GM23338 (cell line): Measurements from ENCODE around the gene MAMDC2. TPM values are rescaled to one million over a fixed set of nuclear protein-coding genes. Genes with fewer than 3 reads are reported as not detected.

Experiments used
- ATAC-seq: fragments of 200-7000 bp; cut with Tn5 transposase; 3 replicates; pipeline ENCODE4 v1.9.1; 2020
- DNase-seq: peaks from one replicate; pipeline ENCODE4 v3.0.0-alpha.2; 2015; ENCODE audit warnings: low spot score
- H2AFZ ChIP-seq: fragments of 200-600 bp; sonication (generic); 2 replicates; pipeline ENCODE4 v1.8.0; 2016; ENCODE audit warnings: antibody characterized with exemption, mild to moderate bottlenecking, moderate library complexity
- H3F3A ChIP-seq: fragments of 200-600 bp; sonication (generic); replicated peaks from 2 replicates; pipeline ENCODE4 v1.8.0; 2017; ENCODE audit warnings: antibody characterized with exemption, mixed run types, low read depth
- H3K27ac ChIP-seq: fragments of 200-600 bp; sonication (generic); 2 replicates; pipeline ENCODE4 v1.6.1; 2016; ENCODE audit warnings: low read depth
- H3K27me3 ChIP-seq: fragments of 200-600 bp; sonication (generic); 2 replicates; pipeline ENCODE4 v1.8.0; 2016; ENCODE audit warnings: mild to moderate bottlenecking, mixed run types, moderate library complexity; ENCODE audit not compliant: insufficient read depth
- H3K36me3 ChIP-seq: fragments of 200-600 bp; sonication (generic); 2 replicates; pipeline ENCODE4 v1.8.0; 2016; ENCODE audit warnings: mild to moderate bottlenecking; ENCODE audit not compliant: insufficient read depth
- H3K4me1 ChIP-seq: fragments of 200-600 bp; sonication (generic); 2 replicates; pipeline ENCODE4 v1.8.0; 2016; ENCODE audit warnings: mild to moderate bottlenecking, moderate library complexity; ENCODE audit not compliant: insufficient read depth
- H3K4me2 ChIP-seq: fragments of 200-600 bp; sonication (generic); 2 replicates; pipeline ENCODE4 v1.7.1; 2017; ENCODE audit warnings: mixed run types
- H3K4me3 ChIP-seq: fragments of 200-600 bp; sonication (generic); 2 replicates; pipeline ENCODE4 v1.6.1; 2016; ENCODE audit warnings: mixed run types
- H3K79me2 ChIP-seq: fragments of 200-600 bp; sonication (generic); replicated peaks from 2 replicates; pipeline ENCODE4 v1.8.0; 2017; ENCODE audit warnings: mild to moderate bottlenecking; ENCODE audit not compliant: insufficient read depth
- H3K9me2 ChIP-seq: fragments of 200-600 bp; sonication (generic); 2 replicates; pipeline ENCODE4 v1.8.0; 2017; ENCODE audit not compliant: insufficient read depth
- H4K20me1 ChIP-seq: fragments of 200-600 bp; sonication (generic); replicated peaks from 2 replicates; pipeline ENCODE4 v1.8.0; 2017; ENCODE audit warnings: mild to moderate bottlenecking; ENCODE audit not compliant: insufficient read depth
- H3K27ac Mint-ChIP-seq: 2 replicates; pipeline ENCODE4 v1.8.0; 2020; ENCODE audit warnings: inconsistent platforms, mild to moderate bottlenecking, moderate library complexity, mixed read lengths
- H3K27me3 Mint-ChIP-seq: 3 replicates; pipeline ENCODE4 v1.8.0; 2022; ENCODE audit warnings: low read depth, mild to moderate bottlenecking, moderate library complexity, mixed read lengths, inconsistent platforms; ENCODE audit not compliant: insufficient read depth, poor library complexity
- H3K36me3 Mint-ChIP-seq: 3 replicates; pipeline ENCODE4 v1.8.0; 2021; ENCODE audit warnings: low read depth, mild to moderate bottlenecking, inconsistent platforms, moderate library complexity, mixed read lengths
- H3K4me1 Mint-ChIP-seq: 3 replicates; pipeline ENCODE4 v1.8.0; 2020; ENCODE audit warnings: mild to moderate bottlenecking, inconsistent platforms, mixed read lengths
- H3K4me3 Mint-ChIP-seq: 3 replicates; pipeline ENCODE4 v1.8.0; 2021; ENCODE audit warnings: moderate library complexity, mild to moderate bottlenecking, inconsistent platforms, mixed read lengths
- H3K9me3 Mint-ChIP-seq: 3 replicates; pipeline ENCODE4 v1.8.0; 2020; ENCODE audit warnings: moderate library complexity, mild to moderate bottlenecking, inconsistent platforms, mixed read lengths
- CREB1 ChIP-seq: fragments of 250-450 bp; sonication (Bioruptor Pico); IDR thresholded peaks from 2 replicates; pipeline ENCODE4 v1.5.0; 2020; ENCODE audit warnings: low read depth, mild to moderate bottlenecking, moderate library complexity
- CTCF ChIP-seq, 2 experiments: fragments of 200-600 bp in 1 of 2; sonication (generic) in 1 of 2; conservative IDR thresholded peaks; 2 replicates each; pipeline versions ENCODE4 v1.5.1 to v1.6.1; 2016 to 2017; ENCODE audit warnings: antibody characterized with exemption in 2 of 2, low read depth in 2 of 2, mild to moderate bottlenecking in 2 of 2, moderate library complexity in 1 of 2
- ETS1 ChIP-seq: IDR thresholded peaks from 2 replicates; pipeline ENCODE4 v1.6.1; 2016; ENCODE audit warnings: antibody characterized with exemption
- EZH2 ChIP-seq: fragments of 200-600 bp; sonication (generic); IDR thresholded peaks from one replicate; pipeline ENCODE4 v1.8.0; 2017; ENCODE audit warnings: antibody characterized with exemption, mild to moderate bottlenecking, low read depth; ENCODE audit not compliant: unreplicated experiment
- EZH2phosphoT487 ChIP-seq: fragments of 200-600 bp; sonication (generic); IDR thresholded peaks from one replicate; pipeline ENCODE4 v1.8.1; 2018; ENCODE audit warnings: antibody characterized with exemption; ENCODE audit not compliant: unreplicated experiment
- JUNB ChIP-seq: IDR thresholded peaks from one replicate; pipeline ENCODE4 v1.6.1; 2016; ENCODE audit warnings: antibody characterized with exemption; ENCODE audit not compliant: unreplicated experiment
- NANOG ChIP-seq: IDR thresholded peaks from 2 replicates; pipeline ENCODE4 v1.6.1; 2016; ENCODE audit warnings: antibody characterized with exemption, borderline replicate concordance
- POLR2AphosphoS5 ChIP-seq: IDR thresholded peaks from 2 replicates; pipeline ENCODE4 v1.6.1; 2016; ENCODE audit warnings: antibody characterized with exemption, low read depth
- REST ChIP-seq: IDR thresholded peaks from one replicate; pipeline ENCODE4 v1.6.1; 2018; ENCODE audit warnings: antibody characterized with exemption; ENCODE audit not compliant: unreplicated experiment
- STAT1 ChIP-seq: IDR thresholded peaks from one replicate; pipeline ENCODE4 v1.6.1; 2016; ENCODE audit warnings: antibody characterized with exemption; ENCODE audit not compliant: unreplicated experiment
- ZNF114 ChIP-seq: fragments of 250-450 bp; sonication (Bioruptor Pico); IDR thresholded peaks from 2 replicates; pipeline ENCODE4 v1.5.0; 2020; ENCODE audit warnings: mild to moderate bottlenecking, moderate library complexity
- ZNF331 ChIP-seq: fragments of 250-450 bp; sonication (Bioruptor Pico); IDR thresholded peaks from 2 replicates; pipeline ENCODE4 v1.5.0; 2020; ENCODE audit warnings: low read depth, mild to moderate bottlenecking, moderate library complexity
- ZNF462 ChIP-seq: fragments of 250-450 bp; sonication (Bioruptor Pico); IDR thresholded peaks from 2 replicates; pipeline ENCODE4 v1.5.0; 2020; ENCODE audit warnings: mild to moderate bottlenecking, moderate library complexity
- polyA plus RNA-seq: library from polyadenylated mRNA; unstranded; fragments of >200 nt; fragmentation: Nextera tagmentation; extraction: Ambion mirVana; gene quantifications from 2 replicates; pipeline ENCODE4 v1.2.1, GENCODE V29; 2016
- total RNA-seq: library from RNA; depleted of rRNA; stranded (reverse); fragments of >200 nt; shearing (Covaris generic); gene quantifications from 2 replicates; pipeline ENCODE4 v1.2.3, GENCODE V29; 2014

Gene MAMDC2
- total and polyA plus RNA-seq, 2 experiments from 2014 or later: 7.7 to 19.6 TPM

DNA sequence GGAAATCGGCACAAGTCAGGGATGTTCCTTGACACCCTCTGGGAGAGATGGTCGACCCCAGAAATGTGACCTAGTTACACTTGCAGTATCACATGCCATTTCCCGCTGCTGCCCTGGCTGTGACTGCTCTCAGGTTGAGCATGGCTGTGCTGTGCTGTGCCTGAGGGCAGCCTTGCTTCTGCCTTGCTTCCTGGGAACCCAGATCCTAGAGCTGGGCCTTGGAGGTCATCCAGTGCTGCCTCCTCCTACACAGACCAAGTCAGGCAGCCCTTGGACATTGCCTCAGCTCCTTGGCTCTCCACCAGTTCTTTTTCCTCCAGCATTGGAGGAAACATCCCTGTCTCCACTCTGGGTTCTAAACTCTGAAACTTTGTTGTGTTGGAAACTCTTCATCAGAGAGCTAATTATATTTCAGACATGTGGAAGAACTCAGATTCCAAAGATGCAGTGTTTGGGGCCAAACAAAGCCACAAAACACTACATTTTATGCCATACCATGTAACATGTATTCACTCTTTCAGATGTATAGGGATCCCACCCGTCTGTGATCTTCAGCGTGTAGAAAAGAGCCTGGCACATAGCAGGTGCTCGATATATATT is 6.1 kb downstream of the MAMDC2 start:
- H3F3A ChIP-seq: no peaks in the 10 kb centered on the region
- no peak overlapping the region for H3K27ac ChIP-seq
- no peak overlapping the region for H3K4me3 ChIP-seq
- H3K4me2 ChIP-seq: no peak overlapping the region
- TF ChIP-seq STAT1: no peak
- no peak for TF ChIP-seq CTCF (conservative IDR thresholded peaks at IDR 0.05; ENCODE audit: low read depth in 2 of 2)
- no peak for TF ChIP-seq ZNF114
- TF ChIP-seq NANOG: no peak
- no peak for TF ChIP-seq CREB1
- no peak for TF ChIP-seq ZNF462 (CRISPR knock-in tag)
- TF ChIP-seq EZH2phosphoT487: no peak
- no peak for TF ChIP-seq REST
- no peak for TF ChIP-seq POLR2AphosphoS5
- no peak for TF ChIP-seq ETS1
- TF ChIP-seq EZH2: no peak
- no peak for TF ChIP-seq ZNF331 (CRISPR knock-in tag)
- no peak for TF ChIP-seq JUNB
- no peak overlapping the region for H3K4me3 Mint-ChIP-seq
- 0 out of 2 replicates have a peak, but pooled peaks cover 3% of the 10 kb centered on the region for H3K79me2 ChIP-seq
- no peaks in the 10 kb centered on the region; the same call in 1 of the 2 replicates for H4K20me1 ChIP-seq
- no peak overlapping the region for H3K27ac Mint-ChIP-seq
- H3K4me1 Mint-ChIP-seq: peaks cover 21% of the 10 kb centered on the region
- DNase-seq: no peak
- peaks cover 12% of the 10 kb centered on the region for H3K27me3 Mint-ChIP-seq
- ATAC-seq: no peak
- H3K36me3 Mint-ChIP-seq: peaks cover 4% of the 10 kb centered on the region; the same call in 2 of the 3 replicates
- H3K9me3 Mint-ChIP-seq: no peaks in the 10 kb centered on the region
- H2AFZ ChIP-seq: no peak overlapping the region
- H3K9me2 ChIP-seq: no peaks in the 10 kb centered on the region
- peaks cover 21% of the 10 kb centered on the region for H3K4me1 ChIP-seq
- H3K27me3 ChIP-seq: no peaks in the 10 kb centered on the region
- H3K36me3 ChIP-seq: 0 out of 2 replicates have a peak, but pooled peaks cover 4% of the 10 kb centered on the region
